Right renal cortex interstitium (tissue), 3 donors: ENCODE measurements around the gene CMA1. TPM values are rescaled to one million over a fixed set of nuclear protein-coding genes. Genes with fewer than 3 reads are reported as not detected.
A peak's percentile ranks its signal among the peaks of the same experiment; 100 is the strongest.
"Not testable (repeated sequence)": the region's sequence is repeated elsewhere in the genome, so short reads cannot be mapped to it uniquely, and the experiment has no call there.

Source experiments
- DNase-seq, 3 donors: peaks; one replicate each; pipeline ENCODE4 v3.0.0-alpha.2; 2013; ENCODE audit warnings: low read depth in 3 of 3, low spot score in 2 of 3
- polyA plus RNA-seq, 3 donors: library from polyadenylated mRNA; unstranded; fragments of 120-200 nt; gene quantifications; one replicate each; pipeline ENCODE4 v1.2.1, GENCODE V29; 2013; ENCODE audit not compliant: insufficient read length in 3 of 3

CMA1 gene
- under 1 TPM in 2 of 3 donors, not detected in 1; 0.26 to 0.38 TPM for polyA plus RNA-seq

GRCh38 chr14:24508155-24508840 lies at the start of gene CMA1:
Gene CMA1, minus strand, starts transcription at chr14:24508265. Its CDS starts 30 bp downstream, at chr14:24508235.
- no peak for DNase-seq

GRCh38 chr14:24556756-24557155 lies 48.7 kb upstream of the CMA1 start:
- DNase-seq, result no peak

DNA sequence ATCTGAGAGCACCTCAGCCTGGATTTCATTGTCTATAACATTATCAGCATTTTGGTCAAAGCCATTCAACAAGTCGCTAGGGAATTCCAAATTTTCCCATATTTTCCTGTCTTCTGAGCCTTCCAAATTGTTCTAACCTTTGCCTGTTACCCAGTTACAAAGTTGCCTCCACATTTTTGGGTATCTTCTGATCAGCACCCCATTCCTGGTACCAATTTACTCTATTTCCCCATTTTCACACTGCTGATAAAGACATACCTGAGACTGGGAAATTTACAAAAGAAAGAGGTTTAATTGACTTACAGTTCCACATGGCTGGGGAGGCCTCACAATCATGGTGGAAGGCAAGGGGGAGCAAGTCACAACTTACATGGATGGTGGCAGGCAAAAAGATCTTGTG lies 41.0 kb upstream of the CMA1 start:
- DNase-seq, result not testable (repeated sequence)

DNA sequence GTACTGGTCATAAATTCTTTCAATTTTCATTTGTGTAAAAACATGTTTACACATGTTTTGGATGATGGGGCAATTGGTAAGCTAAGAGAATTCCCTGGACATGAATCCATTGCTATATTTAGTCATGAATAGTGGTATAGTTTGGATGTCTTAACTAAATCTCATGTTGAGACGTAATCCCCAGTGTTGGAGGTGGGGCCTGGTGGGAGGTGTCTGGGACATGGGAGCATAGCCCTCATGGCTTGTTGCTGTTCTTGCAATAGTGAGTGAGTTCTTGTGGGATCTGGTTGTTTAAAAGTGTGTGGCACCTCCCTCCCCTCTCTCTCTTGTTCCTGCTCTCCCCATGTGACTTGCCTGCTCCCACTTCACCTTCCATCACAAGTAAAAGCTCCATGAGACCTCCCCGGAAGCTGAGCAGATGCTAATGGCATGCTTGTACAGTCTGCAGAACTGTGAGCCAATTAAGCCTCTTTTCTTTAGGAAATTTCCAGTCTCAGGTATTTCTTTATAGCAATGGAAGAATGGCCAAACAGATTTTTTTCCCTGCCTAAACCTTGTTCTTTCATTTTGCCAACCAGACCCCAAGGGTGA lies 34.4 kb upstream of the CMA1 start:
- DNase-seq, result no peak

DNA sequence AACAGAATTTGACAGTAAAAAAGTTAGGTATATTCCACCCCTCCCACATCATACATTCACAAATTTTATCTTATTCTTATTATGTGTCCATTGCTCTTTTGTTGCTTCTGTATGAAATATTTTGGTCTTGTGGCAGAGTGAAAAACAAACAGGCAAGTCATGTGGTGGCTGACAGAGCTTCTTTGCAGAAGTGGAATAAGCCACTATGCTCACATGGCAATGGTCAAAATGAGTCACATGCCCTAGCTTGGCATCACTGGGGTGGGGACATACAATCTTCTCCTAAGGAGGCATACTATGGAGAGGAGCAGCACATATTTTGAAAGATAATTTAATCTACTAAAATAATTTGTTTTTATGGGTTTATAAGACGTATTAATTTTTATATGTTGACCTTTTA lies 27.7 kb upstream of the CMA1 start:
- DNase-seq, result no peak

GRCh38 chr14:24534286-24534685 lies 26.2 kb upstream of the CMA1 start:
- DNase-seq, result no peak

DNA sequence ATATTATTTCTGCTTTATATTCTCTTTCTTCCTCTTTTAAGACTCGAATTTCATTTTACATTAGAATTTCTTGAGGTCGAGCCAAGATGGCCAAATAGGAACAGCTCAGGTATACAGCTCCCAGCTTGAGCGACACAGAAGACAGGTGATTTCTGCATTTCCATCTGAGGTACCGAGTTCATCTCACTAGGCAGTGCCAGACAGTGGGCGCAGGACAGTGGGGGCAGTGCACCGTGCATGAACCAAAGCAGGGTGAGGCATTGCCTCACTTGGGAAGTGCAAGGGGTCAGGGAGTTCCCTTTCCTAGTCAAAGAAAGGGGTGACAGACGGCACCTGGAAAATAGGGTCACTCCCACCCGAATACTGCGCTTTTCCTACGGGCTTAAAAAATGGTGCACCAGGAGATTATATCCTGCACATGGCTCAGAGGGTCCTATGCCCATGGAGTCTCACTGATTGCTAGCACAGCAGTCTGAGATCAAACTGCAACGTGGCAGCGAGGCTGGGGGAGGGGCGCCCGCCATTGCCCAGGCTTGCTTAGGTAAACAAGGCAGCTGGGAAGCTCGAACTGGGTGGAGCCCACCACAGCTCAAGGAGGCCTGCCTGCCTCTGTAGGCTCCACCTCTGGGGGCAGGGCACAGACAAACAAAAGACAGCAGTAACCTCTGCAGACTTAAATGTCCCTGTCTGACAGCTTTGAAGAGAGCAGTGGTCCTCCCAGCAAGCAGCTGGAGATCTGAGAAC lies 18.0 kb upstream of the CMA1 start:
- DNase-seq, result not testable (repeated sequence)

GRCh38 chr14:24518851-24519250 lies 10.8 kb upstream of the CMA1 start:
- DNase-seq, result no peak

GRCh38 chr14:24514209-24514608 lies 6.1 kb upstream of the CMA1 start:
- no peak for DNase-seq

DNA sequence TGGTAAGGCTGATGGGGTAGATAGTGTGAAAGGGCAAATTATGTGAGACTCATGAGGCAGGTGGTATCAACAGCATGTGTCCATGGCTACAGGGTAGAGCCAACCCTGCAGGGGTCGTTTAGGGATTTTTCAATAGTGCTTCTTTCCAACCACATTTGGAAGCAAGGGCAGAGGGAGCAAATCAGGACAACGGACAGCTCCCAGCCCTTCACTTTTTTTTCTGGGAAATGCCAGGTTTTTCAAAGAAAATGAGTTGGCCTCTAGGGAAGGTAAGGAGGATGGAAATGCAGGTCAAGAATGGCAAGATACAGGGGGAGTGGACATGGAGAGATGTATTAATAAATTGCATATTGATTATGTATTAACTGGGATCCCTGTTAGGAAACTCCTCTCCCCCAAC lies 4.9 kb upstream of the CMA1 start:
- DNase-seq, result peak in 1 of 3 donors; percentile 0

- DNase-seq, result no peak
These were observed 1.6 kb downstream of the CMA1 start for GRCh38 chr14:24506443-24506842.

GRCh38 chr14:24504425-24504950 lies 3.6 kb downstream of the CMA1 start:
- no peak for DNase-seq

GRCh38 chr14:24491586-24492408 lies 16.3 kb downstream of the CMA1 start:
- DNase-seq, result not testable (repeated sequence)

DNA sequence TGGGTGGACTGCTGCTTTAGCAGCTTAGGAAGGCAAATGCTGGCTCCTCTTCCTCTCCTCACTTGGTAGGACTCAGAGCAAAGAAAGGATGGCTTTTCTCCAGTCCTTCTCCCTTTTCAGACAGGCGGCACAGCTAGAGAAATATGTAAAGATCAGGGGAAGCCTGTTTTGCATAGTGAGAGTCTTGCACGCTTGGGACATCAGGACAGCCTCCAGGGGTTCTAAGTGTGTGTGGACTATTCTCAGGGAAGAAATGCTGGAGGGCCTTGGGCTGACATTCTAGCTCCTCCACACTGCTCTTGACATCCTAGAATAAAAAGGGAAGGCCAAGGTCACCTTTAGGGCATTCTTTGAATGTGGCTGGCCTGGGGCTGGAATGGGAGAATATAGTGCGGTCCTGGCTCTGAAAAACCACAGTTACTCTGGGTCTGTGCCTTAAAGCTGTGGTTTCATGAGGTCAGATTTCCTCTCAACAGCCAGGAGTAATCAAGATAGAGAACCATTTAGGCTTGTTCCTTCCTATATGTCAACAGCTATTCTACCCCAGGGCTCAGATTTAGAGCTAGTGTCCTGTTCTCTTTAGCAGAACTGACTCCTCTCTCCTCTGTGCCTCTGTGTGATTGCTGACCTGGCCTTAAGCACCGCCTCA lies 24.3 kb downstream of the CMA1 start:
- DNase-seq, result no peak

DNA sequence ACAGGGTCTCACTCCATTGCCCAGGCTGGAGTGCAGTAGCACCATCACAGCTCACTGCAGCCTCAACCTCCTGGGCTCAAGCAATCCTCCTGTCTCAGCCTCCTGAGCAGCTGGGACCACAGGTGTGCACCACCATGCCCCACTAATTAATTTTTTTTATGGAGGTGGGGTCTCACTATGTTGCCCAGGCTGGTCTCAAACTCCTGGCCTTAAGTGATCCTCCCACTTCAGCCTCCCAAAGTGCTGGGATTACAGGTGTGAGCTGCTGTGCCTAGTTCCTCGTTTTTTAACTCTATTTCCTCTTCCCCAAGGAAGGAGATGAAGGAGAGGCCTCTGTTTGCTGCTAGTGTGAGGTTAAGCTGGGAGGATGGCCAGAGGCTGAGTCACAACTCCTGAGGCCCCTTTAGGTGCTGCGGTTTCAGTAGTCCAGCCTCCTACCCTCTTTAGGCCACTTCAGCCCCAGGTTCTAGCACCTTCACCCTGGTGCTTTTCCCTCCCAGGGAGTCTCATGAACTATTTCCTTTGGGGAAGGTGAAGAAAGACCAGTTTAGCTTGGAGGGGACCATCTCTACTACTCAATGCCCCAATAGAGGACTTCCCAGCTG lies 25.3 kb downstream of the CMA1 start:
- DNase-seq, result not testable (repeated sequence)

DNA sequence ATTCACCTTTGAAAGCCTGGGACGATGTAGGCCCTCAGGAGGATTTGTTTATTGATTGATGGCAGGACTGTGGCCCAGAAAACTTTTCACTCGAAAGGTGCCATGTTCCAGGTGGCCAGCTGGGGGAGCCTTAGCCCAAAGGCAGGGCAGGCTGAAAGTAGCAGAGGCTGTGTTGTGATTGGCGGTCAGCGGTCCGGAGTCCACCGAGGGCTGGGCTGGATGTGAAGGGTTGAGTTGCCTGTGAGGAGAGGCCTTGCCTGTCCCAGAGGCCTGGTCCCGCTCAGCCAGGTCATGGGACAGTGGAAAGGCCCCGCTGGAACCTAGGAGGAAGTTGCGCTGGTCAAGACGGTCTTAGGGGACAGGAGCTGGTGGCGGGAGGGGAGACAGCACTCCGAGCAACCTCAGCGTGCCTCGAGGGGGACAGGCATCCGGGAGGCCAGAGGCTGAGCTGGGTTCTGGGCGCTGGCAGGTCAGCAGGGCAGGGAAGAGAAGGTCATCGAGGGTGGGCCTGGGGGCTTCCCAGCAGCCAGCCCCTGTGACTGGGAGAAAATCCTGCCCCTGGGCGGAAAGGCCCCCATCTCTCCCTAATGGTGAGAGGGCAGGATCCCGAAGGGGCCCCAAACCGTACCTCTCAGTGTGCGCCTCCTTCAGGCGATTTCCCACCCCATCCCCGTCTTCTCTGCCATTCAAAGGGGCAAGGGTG lies 26.3 kb downstream of the CMA1 start:
- peak in 1 of 3 donors; percentile 7 for DNase-seq

- not testable (repeated sequence) for DNase-seq
These were observed 28.1 kb downstream of the CMA1 start for GRCh38 chr14:24479999-24480398.

DNA sequence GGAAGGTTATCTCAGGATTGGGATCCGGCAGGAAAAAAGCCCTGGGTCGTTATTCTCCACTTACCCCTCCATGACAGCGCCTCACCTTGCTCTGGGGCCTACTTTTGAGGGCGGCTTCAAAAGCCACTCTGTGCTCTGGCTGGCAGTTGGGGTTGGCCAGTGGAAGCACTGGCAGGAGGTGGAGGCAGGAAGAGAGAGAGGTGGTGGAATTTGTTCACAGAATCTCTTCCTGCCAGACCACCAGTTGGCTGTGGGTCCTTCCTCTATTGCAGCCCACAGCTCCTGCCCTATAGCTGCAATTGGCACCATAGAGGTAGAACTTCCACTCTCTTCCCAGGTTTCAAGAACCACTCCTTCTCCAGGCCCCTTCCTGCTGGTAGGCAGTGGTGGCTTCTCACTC lies 32.8 kb downstream of the CMA1 start:
- DNase-seq, result no peak

DNA sequence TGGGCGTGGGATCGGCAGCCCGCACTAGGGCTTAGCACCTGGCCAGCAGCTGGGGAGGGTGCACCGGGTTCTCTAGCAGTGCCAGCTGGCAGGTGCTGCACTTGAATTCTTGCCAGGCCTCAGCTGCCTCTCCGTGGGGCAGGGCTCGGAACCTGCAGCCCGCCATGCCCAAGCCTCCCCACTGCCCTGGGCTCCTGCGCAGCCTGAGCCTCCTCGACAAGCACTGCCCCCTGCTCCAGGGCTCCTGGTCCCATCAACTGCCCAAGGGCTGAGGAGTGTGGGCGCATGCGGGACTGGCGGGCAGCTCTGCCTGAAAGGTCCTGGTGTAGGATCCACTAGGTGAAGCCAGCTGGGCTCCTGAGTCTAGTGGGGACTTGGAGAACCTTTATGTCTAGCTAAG lies 34.9 kb downstream of the CMA1 start:
- no peak for DNase-seq
